Gastroesophageal sphincter (tissue), 4 donors: ENCODE measurements around the gene ESRRA. TPM values are rescaled to one million over a fixed set of nuclear protein-coding genes. Genes with fewer than 3 reads are reported as not detected.

Source experiments
- ATAC-seq: fragments of 150-250 bp; one replicate; pipeline ENCODE4 v1.9.1; 2016; ENCODE audit warnings: mild to moderate bottlenecking, moderate library complexity
- H3K27ac ChIP-seq, 4 donors: fragments of 200-600 bp; sonication (generic) in 3 of 4; 1 replicate in 3 of 4; 2 replicates in 1 of 4; pipeline ENCODE4 v1.5.1; 2016 to 2019
- H3K27me3 ChIP-seq: fragments of 200-600 bp; sonication (generic); one replicate; pipeline ENCODE4 v1.5.1; 2019
- H3K36me3 ChIP-seq, 2 donors: fragments of 200-600 bp; sonication (generic); one replicate each; pipeline ENCODE4 v1.5.1; 2019; ENCODE audit warnings: control low read depth in 1 of 2
- H3K4me1 ChIP-seq, 3 donors: fragments of 200-600 bp; sonication (generic); 1 replicate in 2 of 3; 2 replicates in 1 of 3; pipeline ENCODE4 v1.5.1; 2016 to 2019; ENCODE audit warnings: control low read depth in 2 of 3
- H3K4me3 ChIP-seq, 2 donors: fragments of 200-600 bp; sonication (generic); one replicate each; pipeline ENCODE4 v1.5.1; 2019; ENCODE audit warnings: mild to moderate bottlenecking in 1 of 2, moderate library complexity in 1 of 2
- H3K9me3 ChIP-seq, 3 donors: fragments of 200-600 bp; sonication (generic); one replicate each; pipeline ENCODE4 v1.5.1; 2017 to 2019; ENCODE audit warnings: control low read depth in 2 of 3
- EP300 ChIP-seq: sonication (generic); formaldehyde crosslinking; IDR thresholded peaks from one replicate; pipeline ENCODE4 v1.6.1; 2017; ENCODE audit warnings: antibody characterized with exemption, mild to moderate bottlenecking
- POLR2A ChIP-seq, 2 donors: fragments of 450-650 bp; IDR thresholded peaks; one replicate each; pipeline ENCODE4 v1.6.1; 2017; ENCODE audit warnings: antibody characterized with exemption in 2 of 2, mild to moderate bottlenecking in 2 of 2, moderate library complexity in 1 of 2
- POLR2AphosphoS5 ChIP-seq: sonication (generic); formaldehyde crosslinking; IDR thresholded peaks from one replicate; pipeline ENCODE4 v1.6.1; 2017; ENCODE audit warnings: antibody characterized with exemption
- whole genome bisulfite sequencing, 2 donors: methylation state at CpG; one replicate each; pipeline ENCODE4 v1.1.5; 2018; ENCODE audit warnings: low coverage in 1 of 2; 5-methylcytosine and 5-hydroxymethylcytosine counted together
- small RNA-seq, 4 donors: library from RNA; depleted of rRNA; stranded (forward); fragments of <200 nt; gene quantifications; one replicate each; pipeline ENCODE3, GENCODE V24; 2016
- total RNA-seq, 4 donors: library from RNA; depleted of rRNA; stranded (reverse); fragments of >200 nt; gene quantifications; one replicate each; pipeline ENCODE4 v1.1.0, GENCODE V29; 2016
- TF ChIP-seq, protein P1 (sequence below), 4 experiments: fragments of 200-600 bp in 2 of 4; fragments of 450-650 bp in 2 of 4; sonication (generic) in 1 of 4; IDR thresholded peaks; one replicate each; pipeline ENCODE4 v1.5.1; 2017 to 2019; ENCODE audit warnings: antibody characterized with exemption in 4 of 4, mild to moderate bottlenecking in 2 of 4, moderate library complexity in 2 of 4

Gene ESRRA
- total RNA-seq, 4 donors from 2014 or later = 39.8 to 77.1 (median 71.2) TPM

DNA sequence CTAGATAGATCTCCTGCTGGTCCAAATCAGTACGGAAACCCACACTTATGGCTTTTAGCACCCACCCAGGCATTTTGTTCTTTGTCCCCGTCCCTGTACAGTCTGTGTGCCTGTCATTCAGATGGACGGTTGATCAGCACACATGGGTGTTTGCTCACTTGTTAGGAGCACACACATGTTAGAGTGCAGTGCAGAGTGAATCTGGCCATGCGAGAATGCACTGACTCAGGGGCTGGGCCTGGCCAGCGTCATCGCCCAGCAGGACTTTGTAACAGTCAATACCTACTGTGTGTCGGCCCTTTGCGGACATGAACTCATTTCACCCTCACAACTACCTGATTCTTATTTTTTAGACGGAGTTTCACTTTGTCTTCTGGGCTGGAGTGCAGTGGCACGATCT, 57.0 kb downstream of the ESRRA start:
- no peak overlapping the region for H3K4me3 ChIP-seq
- no peak for TF ChIP-seq POLR2A (IDR thresholded peaks at IDR 0.05)
- no peak for TF ChIP-seq EP300
- TF ChIP-seq, protein P1, sequence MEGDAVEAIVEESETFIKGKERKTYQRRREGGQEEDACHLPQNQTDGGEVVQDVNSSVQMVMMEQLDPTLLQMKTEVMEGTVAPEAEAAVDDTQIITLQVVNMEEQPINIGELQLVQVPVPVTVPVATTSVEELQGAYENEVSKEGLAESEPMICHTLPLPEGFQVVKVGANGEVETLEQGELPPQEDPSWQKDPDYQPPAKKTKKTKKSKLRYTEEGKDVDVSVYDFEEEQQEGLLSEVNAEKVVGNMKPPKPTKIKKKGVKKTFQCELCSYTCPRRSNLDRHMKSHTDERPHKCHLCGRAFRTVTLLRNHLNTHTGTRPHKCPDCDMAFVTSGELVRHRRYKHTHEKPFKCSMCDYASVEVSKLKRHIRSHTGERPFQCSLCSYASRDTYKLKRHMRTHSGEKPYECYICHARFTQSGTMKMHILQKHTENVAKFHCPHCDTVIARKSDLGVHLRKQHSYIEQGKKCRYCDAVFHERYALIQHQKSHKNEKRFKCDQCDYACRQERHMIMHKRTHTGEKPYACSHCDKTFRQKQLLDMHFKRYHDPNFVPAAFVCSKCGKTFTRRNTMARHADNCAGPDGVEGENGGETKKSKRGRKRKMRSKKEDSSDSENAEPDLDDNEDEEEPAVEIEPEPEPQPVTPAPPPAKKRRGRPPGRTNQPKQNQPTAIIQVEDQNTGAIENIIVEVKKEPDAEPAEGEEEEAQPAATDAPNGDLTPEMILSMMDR (IDR thresholded peaks at IDR 0.05) = no peak
- no peak for TF ChIP-seq POLR2AphosphoS5
- no peaks in the 10 kb centered on the region for H3K27me3 ChIP-seq
- H3K27ac ChIP-seq = no peak overlapping the region
- no peaks in the 10 kb centered on the region for H3K9me3 ChIP-seq
- H3K4me1 ChIP-seq = peaks cover 0 to 32% (median 20%) of the 10 kb centered on the region in 3 donors
- 89 to 100% methylated on average over 1 to 10 of the region's 10 CpGs for WGBS, 2 donors
- H3K36me3 ChIP-seq = peaks cover 0 to 70% of the 10 kb centered on the region in 2 donors
- no peak for ATAC-seq

DNA sequence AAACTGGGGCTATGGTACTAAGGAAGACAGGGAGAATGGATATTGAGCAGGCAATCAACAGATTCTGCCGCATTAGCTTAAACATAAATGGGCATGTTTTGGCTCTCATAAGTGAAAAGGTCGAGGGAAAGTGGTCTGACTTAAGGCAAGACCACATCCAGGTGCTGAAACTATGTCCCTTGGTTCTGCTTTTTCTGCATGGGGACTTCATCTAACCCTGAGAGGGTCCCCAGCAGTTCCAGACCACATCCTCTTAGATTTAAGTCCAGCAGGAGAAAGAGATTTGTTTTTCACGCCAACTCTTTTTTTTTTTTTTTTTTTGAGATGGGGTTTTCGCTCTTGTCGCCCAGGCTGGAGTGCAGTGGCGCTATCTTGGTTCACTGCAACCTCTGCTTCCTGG, 59.1 kb downstream of the ESRRA start:
- Histone ChIP-seq H3K9me3 (no peaks in the 10 kb centered on the region), H3K4me1 (peaks cover 0 to 15% (median 11%) of the 10 kb centered on the region in 3 donors), H3K4me3 (no peak overlapping the region), H3K27me3 (no peaks in the 10 kb centered on the region), H3K27ac (no peak overlapping the region), H3K36me3 (peaks cover 0 to 91% of the 10 kb centered on the region in 2 donors)
- TF ChIP-seq, protein P1 (IDR thresholded peaks at IDR 0.05) = no peak
- no peak for TF ChIP-seq EP300
- no peak for ATAC-seq
- 91 to 92% methylated on average over 3 to 6 of the region's 6 CpGs for WGBS, 2 donors

DNA sequence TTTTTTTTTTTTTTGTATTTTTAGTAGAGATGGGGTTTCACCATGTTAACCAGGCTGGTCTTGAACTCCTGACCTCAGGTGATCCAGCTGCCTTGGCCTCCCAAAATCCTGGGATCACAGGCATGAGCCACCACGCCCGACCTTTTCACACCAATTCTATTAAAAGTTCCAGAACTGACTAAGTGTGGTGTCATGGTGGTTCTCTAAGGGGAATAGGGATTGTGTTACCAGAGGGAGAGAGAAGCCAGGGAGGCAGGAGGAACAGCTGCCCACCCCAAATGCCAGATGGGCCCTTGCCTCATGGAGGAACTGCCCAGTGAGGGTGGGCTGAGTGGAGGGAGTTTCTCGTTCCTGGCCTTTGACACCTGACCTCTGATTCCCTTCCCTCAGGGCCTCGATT, 59.6 kb downstream of the ESRRA start:
- no peak overlapping the region for H3K4me3 ChIP-seq
- H3K27ac ChIP-seq = no peak overlapping the region
- peaks cover 0 to 96% of the 10 kb centered on the region in 2 donors for H3K36me3 ChIP-seq
- TF ChIP-seq POLR2AphosphoS5 (no peak), POLR2A (IDR thresholded peaks at IDR 0.05) (no peak), EP300 (no peak)
- TF ChIP-seq, protein P1 (IDR thresholded peaks at IDR 0.05) = no peak
- H3K4me1 ChIP-seq = peaks cover 0 to 10% (median 6%) of the 10 kb centered on the region in 3 donors
- WGBS, 2 donors = 81% methylated on average over 2 of the region's 4 CpGs; no CpG with 5 or more reads in 1 of the 2 donors
- no peaks in the 10 kb centered on the region for H3K27me3 ChIP-seq
- ATAC-seq = no peak
- H3K9me3 ChIP-seq = no peaks in the 10 kb centered on the region

Small RNAs within 50 kb of the gene (small RNA-seq; reads per million reads assigned to genes)
- gene MIR7155 = 0 to 1.2 (median 0.87) reads per million in 4 donors
- gene RF00019 = 0 reads per million in 4 donors

Other genes with a start within 250 kb of the ESRRA start
- 10 to 100 TPM; 26.9 to 56.2 (median 30.4) TPM for gene MACROD1, start 139.4 kb upstream of the ESRRA start, total RNA-seq
- 100 to 1,000 TPM in 1 of 4 donors, 10 to 100 TPM in 3; 88.6 to 134 (median 94.0) TPM for gene STIP1, start 119.4 kb upstream of the ESRRA start, total RNA-seq
- 10 to 100 TPM; 14.5 to 28.5 (median 17.0) TPM for gene FERMT3, start 98.8 kb upstream of the ESRRA start, total RNA-seq
- 10 to 100 TPM; 41.4 to 59.9 (median 50.3) TPM for gene TRPT1, start 79.3 kb upstream of the ESRRA start, total RNA-seq
- gene NUDT22, start 79.2 kb upstream of the ESRRA start, total RNA-seq = 10 to 100 TPM; 36.8 to 53.7 (median 45.8) TPM
- 10 to 100 TPM in 3 of 4 donors, 1 to 10 TPM in 1; 7.1 to 33.5 (median 28.9) TPM for gene DNAJC4, start 75.0 kb upstream of the ESRRA start, total RNA-seq
- 100 to 1,000 TPM in 2 of 4 donors, 10 to 100 TPM in 2; 49.9 to 152 (median 88.6) TPM for gene VEGFB, start 70.9 kb upstream of the ESRRA start, total RNA-seq
- 10 to 100 TPM; 45.5 to 78.3 (median 58.4) TPM for gene FKBP2, start 64.4 kb upstream of the ESRRA start, total RNA-seq
- gene PPP1R14B, start 58.6 kb upstream of the ESRRA start, total RNA-seq = 100 to 1,000 TPM in 1 of 4 donors, 10 to 100 TPM in 3; 37.2 to 123 (median 70.9) TPM
- 10 to 100 TPM; 16.2 to 33.2 (median 25.1) TPM for gene PLCB3, start 54.0 kb upstream of the ESRRA start, total RNA-seq
- gene BAD, start 20.9 kb upstream of the ESRRA start, total RNA-seq = 100 to 1,000 TPM in 3 of 4 donors, 10 to 100 TPM in 1; 97.1 to 156 (median 135) TPM
- gene GPR137, start 19.7 kb upstream of the ESRRA start, total RNA-seq = 10 to 100 TPM; 14.0 to 37.1 (median 27.6) TPM
- under 1 TPM in 1 of 4 donors, not detected in 3; 0.31 TPM for gene KCNK4, start 14.2 kb upstream of the ESRRA start, total RNA-seq
- gene CATSPERZ, start 5.2 kb upstream of the ESRRA start, total RNA-seq = not detected
- 100 to 1,000 TPM; 180 to 267 (median 218) TPM for gene TRMT112, start 12.0 kb downstream of the ESRRA start, total RNA-seq
- 100 to 1,000 TPM; 179 to 260 (median 181) TPM for gene PRDX5, start 12.6 kb downstream of the ESRRA start, total RNA-seq
- gene CCDC88B, start 34.7 kb downstream of the ESRRA start, total RNA-seq = 1 to 10 TPM; 7.6 to 9.4 (median 8.5) TPM
- gene RPS6KA4, start 53.6 kb downstream of the ESRRA start, total RNA-seq = 10 to 100 TPM; 21.2 to 44.2 (median 28.3) TPM